Mesenteric fat pad (tissue), 1 donor: Measurements from ENCODE around the gene PDLIM4. TPM values are rescaled to one million over a fixed set of nuclear protein-coding genes. Genes with fewer than 3 reads are reported as not detected.

Experiments used
- DNase-seq: peaks from one replicate; pipeline ENCODE4 v3.0.0-alpha.2; 2020; ENCODE audit warnings: low spot score
- total RNA-seq: library from RNA; stranded (reverse); fragmentation: NEBNext Ultra II Directional; extraction: Animal tissue kit (Norgen Biotek cat#: 25700); gene quantifications from one replicate; pipeline ENCODE4 v1.2.1, GENCODE V29; 2021
- donor health status: DM: yes; HTN: yes; CAD: no.

The PDLIM4 gene
- total RNA-seq, 1 donor from 2014 or later, result 23.1 TPM

DNA sequence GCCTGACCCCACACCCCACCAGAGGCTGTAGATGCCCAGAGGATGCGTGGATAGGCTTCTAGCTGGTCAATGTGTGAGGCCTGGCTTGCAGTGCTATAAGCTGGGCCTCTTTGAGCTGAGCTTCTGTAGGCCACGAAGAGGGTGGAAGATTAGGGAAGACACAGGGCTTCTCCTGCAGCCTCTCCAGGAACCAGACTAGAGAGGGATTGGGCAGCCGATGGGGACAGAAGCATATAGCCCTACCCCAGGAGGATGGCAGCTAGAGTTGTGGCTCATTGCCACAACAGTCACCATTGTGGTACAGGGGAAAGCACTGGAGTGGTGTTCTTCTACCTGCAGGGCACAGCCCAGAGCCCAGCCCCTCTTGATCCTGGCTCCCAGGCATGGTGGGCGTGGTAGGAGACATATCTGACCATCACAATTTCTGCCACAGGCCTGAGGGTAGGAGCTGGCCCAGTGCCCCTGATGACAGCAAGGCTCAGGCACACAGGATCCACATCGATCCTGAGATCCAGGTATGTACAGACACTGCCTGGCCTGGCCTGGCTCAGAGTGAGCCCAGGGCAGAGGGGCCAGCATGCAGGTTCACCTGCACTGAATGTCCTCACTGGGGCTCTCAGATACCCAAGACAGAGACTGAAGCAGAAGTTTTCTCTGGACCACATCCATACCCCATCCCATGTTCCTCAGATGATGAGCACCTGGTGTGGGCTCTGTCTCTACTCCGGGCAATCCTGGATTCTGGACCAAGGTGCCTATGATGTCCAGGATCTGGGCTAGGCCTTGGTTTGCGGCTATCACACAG is 8.7 kb downstream of the PDLIM4 start:
- peak; percentile 78 for DNase-seq

DNA sequence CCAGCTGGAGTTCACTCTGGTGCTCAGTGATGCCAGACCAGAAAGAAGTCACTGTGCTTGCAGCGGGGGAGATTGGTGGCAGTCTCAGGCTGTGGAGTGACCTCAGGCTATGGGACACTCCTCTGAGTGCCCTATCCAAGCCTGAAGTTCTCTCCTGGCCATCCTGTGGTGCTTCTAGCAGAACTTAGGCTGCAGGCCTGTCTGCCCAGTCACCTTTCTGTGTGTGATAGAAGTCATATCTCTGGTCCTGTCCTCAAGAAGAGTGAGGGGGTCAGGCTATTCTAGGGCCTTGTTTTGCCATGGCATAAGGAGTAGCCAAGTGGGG is 9.3 kb downstream of the PDLIM4 start:
- DNase-seq, result no peak

DNA sequence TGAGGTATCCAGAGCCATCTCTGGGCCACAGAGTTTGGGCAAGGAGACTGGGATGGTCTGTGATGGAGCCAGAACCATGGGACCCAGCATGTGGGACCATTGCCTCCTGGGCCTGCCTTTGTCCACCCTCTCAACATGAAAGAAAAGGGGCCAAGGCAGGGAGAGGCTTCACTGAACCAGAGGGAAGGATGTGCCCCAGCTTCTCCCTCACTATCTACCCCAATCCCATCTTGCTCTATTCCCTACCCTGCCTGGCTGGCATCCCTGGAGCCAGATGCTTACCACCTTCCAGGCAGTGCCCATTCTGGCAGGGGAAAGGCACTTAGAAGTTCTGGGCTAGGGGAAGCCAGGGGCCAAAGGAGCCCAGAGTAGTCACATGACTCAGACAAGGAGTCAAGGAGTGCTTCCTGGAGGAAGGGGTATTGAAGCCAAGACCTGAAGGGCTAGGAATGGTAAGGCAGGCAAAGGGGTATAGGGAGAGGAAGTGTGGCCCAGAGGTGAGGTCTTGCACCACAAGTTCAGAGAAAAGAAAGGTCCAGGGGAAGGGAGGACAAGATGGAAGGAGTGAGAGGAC is 9.8 kb downstream of the PDLIM4 start:
- DNase-seq, result no peak

DNA sequence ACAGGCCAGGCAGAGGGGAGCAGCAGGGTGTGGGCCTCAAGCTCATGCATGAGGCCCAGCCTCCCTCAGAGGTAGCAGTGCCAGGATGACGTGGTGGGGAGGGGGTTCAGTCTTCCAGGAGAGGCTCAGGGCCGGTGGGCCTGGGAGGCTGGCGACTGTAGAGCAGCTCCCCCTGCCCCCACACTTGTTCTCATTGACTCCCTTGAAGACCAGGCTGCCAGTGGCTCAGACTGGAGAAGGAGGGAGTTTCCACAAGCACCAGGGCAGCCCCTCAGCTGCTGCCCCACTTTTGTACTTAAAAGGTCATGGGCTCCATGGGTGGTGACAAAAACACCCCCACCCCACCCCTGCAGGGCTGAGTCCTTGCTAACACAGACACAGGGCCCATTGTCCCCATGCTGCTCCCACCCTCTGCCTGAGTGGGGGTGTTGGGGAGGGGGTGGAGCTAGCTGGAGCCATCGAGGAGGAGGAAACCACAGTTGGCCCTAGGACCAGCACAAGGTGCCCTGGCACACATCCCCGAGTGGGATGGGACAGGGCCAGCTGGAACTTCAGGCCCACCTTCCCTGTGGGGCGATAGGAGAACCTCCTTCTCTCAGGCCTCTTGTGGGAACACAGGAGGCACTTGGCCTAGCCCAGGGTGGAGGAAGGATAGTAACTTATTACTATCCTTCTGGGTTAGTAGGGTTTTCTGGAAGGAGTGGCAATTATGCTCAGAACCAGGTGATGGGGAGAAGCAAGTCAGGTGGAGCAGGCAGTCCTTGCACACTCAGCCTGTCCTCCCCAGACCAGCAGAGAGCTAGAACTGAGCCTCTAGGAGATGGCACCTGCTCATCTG is 10.7 kb downstream of the PDLIM4 start:
- no peak for DNase-seq

DNA sequence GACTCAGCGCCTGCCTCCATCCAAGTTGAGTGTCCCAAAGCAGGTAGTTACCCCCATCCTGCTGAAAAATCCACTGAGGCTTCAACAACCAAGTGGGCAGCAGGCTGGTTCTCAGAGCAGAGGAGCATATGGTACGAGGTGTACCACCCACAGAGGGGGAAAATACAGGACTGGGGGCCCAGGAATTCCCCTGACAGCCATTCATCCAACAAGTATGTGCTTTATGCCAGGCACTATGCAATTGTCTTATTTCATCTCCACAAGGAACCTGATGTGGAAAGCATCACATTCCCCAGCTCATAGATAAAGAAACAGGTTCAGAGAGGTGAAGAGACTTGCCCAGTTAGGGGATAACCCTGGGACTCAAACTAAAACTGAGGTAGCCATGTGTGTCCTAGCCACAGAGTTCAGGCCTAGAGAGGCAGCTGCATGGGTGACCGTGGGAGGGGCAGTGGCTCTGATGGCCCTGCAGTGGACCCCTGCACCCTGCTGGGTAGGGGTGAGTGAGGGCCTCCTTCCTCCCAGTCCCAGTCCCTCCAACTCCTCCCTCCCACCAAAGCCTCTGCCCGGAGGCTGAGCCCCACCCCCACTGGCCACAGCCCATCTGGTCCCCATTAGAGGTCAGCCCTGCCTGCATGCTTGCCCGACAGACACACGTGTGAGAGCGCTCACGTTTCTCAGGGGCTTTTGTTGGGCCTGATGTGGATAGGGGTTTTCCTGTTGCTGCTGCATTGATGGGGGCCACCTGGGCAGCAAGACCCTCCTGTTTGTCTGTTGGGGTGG is 11.5 kb downstream of the PDLIM4 start:
- DNase-seq, result no peak

DNA sequence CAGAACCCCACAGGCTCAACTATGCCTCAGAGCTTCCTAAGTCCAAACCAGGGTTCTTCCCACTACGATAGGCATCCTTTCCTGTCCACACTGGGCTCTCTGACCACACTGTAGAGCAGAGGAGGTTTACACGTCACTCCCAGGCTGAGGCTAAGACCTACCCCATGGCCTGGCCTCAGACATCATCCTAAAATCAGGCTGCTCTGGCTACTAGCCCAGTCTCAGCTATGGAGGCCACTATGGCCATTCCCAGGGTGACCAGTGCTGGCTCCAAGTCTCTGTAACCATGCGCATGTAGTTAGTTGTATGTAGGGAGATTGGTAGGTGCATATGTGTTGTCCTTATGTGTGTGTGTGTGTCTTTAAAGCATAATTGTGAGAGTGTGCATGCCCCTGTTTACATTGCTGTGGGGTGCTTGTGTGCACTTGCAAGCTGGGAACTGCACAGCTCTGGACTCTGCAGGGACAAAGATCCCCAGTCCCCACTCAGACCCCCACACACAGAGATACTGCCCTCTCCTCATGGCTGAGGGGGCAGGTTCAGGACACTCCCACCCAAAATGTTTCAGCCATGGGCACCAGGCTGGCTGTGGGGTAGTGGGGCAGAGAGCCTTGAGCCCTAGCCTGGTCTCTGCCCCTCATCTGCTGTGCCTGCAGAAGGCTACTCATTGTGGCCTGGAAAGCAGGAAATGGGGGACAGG is 12.3 kb downstream of the PDLIM4 start:
- DNase-seq, result no peak

DNA sequence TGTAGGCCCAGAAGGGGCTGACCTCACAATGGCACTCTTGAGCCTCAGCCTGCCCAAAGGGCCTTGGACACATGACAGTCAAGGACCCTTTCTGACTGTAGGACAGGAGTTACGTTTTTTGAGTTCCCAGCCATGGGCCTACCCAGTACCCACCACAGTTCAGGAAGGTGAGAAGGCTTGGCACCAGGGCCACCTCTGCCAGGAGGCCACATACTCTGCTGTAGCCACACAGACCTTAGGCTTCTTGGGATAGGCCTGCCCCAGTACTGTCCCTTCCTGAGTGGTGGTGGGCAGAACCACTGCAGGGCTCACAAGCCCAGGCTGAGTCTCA is 12.8 kb downstream of the PDLIM4 start:
- DNase-seq, result no peak

DNA sequence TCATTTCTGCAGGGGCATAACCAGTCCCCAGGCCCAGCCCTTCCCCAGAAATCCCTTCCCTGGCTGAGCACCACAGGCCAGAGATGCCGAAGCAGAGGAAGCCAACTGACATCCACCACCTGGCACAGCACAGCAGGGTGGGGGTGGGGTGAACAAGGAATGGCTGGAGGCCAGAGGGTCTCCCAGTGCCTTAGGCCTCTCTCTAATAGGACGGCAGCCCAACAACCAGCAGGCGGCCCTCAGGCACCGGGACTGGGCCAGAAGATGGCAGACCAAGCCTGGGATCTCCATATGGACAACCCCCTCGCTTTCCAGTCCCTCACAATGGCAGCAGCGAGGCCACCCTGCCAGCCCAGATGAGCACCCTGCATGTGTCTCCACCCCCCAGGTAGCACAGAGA is 13.2 kb downstream of the PDLIM4 start:
- no peak for DNase-seq

DNA sequence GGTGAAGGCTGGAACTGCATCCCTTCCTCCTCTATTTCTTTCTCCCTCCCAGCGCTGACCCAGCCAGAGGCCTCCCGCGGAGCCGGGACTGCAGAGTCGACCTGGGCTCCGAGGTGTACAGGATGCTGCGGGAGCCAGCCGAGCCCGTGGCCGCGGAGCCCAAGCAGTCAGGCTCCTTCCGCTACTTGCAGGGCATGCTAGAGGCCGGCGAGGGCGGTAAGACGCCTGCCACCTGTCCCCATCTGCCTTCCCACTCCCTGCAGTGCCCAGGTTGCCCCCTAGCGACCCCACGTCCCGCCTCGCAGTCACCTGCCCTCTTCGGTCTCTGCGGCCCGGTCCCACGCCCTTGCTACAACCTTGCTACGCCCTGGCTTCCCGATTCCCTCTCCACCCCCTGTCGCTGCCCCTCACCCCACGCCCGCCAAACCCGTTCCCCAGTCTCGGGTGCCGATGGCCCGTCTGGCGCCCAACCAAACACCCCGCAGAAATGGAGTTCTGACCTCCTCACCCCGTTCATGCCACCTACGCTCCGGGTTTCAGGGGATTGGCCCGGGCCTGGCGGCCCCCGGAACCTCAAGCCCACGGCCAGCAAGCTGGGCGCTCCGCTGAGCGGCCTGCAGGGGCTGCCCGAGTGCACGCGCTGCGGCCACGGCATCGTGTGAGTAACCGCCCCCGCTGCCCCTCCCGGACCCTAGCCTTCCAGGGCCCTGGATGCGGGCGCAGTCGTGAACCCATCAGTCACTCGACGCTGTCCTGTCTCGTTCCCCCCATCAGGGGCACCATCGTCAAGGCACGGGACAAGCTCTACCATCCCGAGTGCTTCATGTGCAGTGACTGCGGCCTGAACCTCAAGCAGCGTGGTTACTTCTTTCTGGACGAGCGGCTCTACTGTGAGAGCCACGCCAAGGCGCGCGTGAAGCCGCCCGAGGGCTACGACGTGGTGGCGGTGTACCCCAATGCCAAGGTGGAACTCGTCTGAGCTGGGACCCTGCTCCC is 14.1 kb downstream of the PDLIM4 start:
- no peak for DNase-seq

DNA sequence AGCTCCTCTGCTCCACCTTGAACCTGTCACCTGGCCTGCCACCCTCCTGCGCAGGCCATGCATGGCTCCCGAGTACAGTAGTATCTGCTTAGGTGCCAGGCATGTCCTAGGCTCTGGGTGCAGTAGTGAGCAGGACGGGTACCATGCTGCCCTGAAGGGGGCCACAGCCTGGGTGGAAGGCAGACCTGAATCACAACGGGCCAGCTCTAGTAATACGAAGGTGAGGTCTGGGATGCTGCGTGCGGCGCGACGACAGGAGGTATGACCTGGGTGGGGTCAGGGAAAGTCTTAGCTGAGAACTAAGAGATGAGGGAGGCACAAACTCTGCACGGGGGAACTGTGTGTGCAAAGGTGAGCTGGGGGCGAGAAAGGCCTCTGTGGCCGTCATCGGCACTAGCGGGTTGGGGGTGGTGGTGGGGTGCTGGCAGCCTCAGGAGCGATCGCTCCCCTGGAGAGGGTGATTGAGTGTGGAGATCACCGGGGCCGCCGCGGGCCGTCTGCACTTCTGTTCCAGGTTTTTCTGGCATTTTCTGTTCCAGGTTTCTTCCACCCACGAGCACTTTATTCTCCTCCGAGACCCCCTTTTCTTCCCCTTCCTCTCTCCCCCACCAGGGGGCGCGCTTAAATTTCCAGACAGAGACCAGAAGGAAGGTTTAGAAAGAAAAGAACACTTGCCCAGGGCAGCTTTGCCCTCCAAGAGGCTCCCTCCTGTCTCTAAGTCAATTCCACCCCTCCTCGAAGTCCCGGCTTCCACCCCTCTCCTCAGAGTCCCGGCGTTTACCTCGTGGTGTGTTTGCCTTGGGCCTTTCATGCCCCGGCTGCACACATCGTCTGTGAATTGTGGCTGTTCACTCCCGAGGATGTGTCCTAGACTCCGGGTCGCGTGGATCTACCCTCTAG is 15.1 kb downstream of the PDLIM4 start:
- DNase-seq, result no peak

DNA sequence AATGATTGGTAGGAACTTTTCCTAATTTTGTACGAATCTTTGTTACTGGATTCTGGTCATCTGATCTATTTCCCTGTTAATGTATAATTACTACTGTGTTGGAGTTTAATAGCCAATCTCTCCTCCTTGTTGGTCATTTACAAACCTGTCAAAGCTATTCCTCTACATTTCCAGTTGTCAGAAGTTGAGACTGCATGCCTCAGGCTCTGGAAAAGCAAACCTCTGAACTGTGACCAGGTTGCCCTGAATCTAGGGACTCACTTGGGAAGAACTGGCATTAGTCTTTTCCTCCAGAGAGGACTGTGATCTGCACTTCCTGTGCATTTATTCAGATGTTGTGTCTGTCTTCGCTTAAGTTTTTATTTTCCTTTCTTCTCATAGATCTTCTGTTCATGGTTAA is 16.1 kb downstream of the PDLIM4 start:
- no peak for DNase-seq

DNA sequence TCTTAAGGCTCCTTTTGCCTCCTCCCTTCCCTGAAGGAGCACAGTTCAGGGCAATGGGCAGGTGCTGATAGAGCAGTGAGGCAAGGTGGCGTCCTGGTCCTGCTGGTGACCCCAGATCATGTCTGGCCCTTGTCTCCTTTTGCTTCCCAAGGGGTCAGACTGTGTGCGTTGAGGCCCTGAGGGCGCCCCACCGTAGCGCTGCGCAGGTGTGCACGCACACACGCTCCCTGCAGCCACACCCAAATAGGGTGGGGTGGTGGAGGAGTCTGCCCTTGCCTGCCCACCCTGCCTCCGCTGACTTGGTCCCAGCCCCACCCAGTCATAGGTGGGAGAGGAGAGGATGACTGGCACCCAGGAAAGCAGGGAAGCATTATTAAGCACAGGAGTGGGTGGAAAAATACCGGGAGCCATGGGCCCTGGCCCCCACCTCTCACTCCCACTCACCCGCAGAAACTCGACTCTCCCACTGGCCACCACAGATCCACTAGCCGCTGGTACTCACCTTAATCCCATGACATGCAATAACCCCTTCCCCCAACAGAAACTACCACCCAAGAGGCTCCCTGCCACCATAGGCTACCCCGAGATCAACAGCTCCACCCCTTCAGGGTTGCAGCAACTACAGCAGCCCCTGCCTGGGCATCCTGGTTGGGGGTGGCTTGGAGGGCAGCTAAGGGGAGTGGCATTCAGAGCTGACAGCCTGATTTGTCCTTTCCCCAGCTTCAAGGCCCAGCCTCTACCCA is 16.7 kb downstream of the PDLIM4 start:
- peak; percentile 67 for DNase-seq

DNA sequence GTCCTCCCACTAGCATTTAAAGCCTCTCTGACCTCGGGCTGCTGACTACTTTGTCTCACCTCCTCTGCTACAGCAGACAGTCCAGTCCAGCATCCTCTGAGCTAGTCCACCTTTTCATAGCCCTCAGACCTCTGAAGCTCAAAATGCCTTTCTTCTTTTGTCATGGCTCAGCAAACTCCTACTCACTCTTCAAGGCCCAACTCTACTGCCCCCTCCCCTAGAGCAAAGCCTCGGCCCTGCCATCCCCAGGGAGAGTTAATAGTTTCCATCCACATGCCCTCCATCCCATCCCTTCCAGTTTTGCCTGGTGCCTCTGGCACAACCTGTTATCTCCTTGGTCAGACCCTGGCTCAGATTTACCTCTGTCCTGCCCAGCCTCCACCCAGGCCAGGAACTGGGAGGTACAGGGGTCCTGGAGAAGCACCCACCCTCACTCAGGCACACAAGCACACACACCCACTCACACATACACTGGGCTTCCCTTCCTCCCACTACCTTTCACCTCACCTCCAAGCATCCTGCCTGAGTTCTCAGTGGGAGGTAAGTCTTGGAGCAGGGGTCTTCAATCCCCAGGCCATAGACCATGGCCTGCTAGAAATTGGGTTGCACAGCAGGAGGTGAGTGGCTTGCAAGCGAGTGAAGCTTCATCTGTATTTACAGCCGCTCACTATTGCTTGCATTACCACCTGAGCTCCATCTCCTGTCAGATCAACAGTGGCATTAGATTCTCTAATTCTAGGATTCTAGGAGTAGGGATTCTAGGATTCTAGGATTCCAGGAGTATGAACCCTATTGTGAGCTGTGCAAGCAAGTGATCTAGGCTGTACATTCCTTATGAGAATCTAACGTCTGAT is 18.1 kb downstream of the PDLIM4 start:
- peak; percentile 39 for DNase-seq

DNA sequence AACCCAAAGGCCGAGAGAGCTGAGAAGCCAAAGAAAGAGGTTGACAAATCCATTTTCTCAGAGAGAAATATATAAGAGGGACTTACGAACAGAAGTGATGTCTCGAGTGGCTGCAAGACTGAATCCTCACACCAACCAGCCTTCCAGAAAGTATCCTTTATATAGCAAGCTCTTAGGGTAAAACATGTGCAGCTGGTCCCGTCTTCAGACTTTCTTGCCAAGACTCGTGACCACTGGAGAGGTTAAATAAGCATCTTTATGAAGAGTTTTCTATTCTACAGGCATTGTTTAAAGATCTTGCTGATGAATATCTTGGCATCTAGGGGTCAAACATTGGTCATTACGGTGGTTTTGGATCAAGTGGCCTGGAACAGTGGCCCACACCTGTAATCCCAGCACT is 19.8 kb downstream of the PDLIM4 start:
- DNase-seq, result peak; percentile 35

DNA sequence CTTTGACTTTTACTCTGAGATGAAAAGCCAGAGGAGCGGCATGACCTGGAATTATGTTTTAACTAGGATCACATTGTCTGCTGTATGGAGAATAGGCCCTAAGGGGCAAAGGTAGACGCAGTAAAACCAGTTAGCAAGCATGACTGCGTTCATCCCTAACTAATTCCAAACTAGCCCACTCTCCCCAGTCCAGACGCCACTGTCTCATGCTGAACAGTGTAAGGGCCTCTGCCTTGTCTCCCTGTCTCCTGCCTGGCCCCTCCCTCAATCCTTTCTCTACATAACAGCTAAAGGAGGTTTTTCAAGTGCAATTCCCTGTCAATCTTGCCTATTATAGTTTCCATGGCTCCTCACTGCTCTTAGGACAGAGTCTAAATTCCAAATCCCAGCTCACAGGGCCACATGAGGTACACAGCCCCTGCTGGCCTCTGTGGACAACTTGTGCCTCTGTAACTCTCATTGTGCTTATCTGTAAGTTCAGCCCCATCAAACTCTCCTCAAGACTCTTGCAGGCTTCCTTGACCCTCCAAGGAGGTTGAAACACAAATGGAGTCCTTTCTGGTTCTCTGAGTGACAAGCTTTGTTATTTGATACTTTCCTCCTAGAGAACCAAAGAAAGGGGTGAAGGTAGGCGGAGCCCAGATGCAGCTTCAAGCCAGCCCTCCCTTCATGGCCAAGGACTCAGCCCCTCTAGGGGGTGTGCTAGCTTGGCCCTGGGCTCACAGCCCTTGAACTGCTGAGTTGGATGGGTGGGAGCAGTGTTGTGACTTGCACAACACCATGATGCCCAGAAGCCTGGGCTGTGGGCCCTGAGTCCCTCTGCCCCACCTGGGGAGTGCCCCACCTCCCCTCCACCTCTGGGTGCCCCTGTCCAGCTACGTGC is 20.7 kb downstream of the PDLIM4 start:
- DNase-seq, result peak; percentile 86

DNA sequence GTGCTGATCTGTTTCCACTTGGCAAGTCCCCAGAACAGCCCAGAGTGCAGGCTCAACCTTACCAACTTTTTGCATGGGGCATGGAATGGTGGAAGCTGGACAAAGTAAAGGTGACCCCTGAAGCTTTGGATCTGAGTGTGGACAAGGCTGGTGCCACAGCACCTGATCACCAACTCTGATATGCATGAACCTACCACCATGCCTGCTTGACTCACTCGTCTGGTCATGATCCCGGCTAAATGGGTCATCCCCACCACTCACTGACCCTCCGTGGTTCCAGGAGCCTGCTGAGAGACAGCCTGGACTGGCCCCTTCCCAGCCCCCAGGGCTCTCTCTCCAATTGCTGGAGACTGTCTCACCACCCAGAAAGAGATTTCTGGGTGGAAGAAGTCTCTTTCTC is 22.3 kb downstream of the PDLIM4 start:
- peak; percentile 41 for DNase-seq
